ENCODE results near the gene SERINC5.
"Not testable (repeated sequence)": the region's sequence is repeated elsewhere in the genome, so short reads cannot be mapped to it uniquely, and the experiment has no call there.

The SERINC5 gene

DNA sequence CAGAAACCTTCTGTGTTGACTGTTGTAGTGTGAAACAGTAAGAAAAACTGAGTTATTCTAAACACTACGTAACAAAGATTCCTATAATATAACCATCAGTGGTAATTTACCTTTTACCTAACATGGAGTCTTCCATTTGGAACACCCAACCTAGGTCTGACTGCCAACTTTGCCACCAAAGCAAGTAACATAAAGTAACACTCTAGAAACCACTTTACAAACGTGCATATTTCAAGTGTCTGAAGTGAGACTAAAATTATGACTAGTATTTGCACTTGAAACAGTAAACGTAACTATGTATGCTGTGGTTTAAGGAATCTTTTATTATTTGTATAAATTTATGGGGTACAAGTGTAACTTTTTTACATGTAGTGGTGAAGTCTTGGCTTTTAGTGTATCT lies 95.6 kb downstream of the SERINC5 start:
- no peak for DNase-seq

DNA sequence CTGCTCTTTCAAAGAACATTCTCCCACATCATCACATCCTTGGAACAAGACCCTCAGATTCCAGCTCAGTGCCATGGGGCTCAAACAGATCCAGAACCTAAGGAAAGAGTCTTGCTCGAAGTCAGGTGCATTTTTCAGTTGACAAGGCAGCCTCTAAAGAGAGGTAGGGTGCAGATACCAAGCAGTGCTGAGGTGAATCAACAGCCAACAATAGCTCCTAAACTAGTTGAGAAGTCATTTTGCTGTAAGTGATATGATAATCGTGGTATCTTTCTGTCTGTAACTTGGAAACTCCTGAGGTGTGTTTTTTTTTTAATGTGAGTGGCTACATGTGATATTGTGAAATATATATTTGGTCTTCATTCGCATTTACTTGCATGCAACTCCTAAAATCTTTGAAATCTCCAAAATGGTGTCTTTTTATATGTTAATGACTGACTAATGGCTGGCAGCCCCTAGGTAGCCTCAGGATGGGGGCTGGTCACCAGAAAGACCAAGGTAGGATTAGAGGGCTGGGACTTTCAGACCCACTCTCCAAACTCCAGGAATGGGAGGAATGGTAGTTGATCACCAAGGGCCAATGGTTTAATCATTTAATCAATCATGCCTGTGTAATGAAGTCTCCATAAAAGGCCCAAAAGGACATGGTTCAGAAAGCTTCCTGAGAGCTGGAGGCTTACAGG lies 96.6 kb downstream of the SERINC5 start:
- DNase-seq = no peak

GRCh38 chr5:80156156-80156555 lies 99.7 kb downstream of the SERINC5 start:
- no peak for DNase-seq

GRCh38 chr5:80154749-80155148 lies 101.1 kb downstream of the SERINC5 start:
- DNase-seq = no peak

DNA sequence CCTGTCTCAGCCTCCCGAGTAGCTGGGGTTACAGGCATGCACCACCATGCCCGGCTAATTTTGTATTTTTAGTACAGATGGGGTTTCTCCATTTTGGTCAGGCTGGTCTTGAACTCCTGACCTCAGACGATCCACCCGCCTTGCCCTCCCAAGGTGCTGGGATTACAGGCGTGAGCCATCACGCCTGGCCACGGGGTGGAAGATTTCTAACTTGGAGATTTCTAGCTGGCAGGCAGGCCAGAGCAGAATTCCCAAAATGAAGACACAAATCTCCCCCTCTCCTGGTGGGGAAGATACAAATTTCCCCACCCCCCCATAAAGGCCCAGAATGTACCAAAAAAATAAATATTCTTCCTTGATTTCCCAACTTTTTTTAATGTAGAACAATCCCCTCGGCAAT lies 101.6 kb downstream of the SERINC5 start:
- DNase-seq = not testable (repeated sequence)

- DNase-seq = no peak
These were observed 102.2 kb downstream of the SERINC5 start for GRCh38 chr5:80153586-80154126.

DNA sequence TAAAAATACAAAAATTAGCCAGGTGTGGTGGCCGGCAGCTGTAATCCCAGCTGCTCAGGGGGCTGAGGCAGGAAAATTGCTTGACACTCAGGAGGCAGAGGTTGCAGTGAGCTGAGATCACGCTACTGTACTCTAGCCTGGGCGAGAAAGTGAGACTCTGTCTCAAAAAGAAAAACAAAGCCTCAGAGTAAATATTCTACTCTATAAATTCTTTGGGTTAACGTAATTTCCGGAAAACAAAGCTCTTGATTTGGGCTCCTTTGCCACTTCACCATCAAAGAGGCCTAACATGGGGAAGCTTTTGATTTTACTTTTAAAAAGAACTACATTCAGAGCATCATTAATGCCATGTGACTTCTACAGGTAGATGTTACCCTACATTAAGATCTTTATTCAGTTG lies 103.1 kb downstream of the SERINC5 start:
- no peak for DNase-seq

DNA sequence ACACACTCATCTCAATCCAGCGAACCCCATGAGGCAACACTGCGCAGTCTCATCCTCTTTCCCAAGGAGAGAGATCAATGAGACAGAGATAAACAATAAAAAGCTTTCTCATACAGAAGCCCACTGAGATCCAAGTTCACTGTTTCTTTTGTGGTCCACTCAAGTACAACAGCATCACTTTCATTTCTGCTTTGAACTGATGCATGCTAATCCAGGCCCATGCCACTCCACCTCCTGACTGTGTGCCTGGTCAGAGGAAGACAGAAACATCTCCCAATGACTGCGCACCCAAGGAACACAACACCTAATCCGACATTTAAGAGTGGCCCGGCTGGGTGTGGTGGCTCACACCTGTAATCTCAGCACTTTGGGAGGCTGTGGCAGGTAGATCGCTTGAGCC lies 104.0 kb downstream of the SERINC5 start:
- DNase-seq = no peak

- no peak for DNase-seq
These were observed 105.1 kb downstream of the SERINC5 start for GRCh38 chr5:80150731-80151130.

DNA sequence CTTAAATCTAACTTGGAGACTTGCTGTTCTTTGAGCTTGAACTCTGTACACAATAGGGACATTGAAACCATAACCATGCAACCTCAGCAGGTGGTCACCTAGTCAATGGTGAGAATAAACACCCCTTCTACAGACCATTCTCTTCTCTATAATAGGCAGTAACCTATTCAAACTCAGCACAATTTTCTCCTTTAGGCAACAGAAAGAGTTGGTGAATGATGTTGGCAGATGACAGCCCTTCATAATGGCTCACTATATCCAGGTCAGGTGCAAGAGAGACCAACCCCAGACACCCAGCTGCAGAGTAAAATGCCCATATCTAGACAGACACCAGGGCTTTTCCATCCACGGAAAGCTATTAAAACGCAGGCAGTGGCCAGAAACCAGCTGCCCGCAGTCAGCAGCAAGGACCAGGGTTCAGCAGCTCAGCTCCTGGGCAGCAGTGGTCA lies 106.7 kb downstream of the SERINC5 start:
- DNase-seq = no peak

DNA sequence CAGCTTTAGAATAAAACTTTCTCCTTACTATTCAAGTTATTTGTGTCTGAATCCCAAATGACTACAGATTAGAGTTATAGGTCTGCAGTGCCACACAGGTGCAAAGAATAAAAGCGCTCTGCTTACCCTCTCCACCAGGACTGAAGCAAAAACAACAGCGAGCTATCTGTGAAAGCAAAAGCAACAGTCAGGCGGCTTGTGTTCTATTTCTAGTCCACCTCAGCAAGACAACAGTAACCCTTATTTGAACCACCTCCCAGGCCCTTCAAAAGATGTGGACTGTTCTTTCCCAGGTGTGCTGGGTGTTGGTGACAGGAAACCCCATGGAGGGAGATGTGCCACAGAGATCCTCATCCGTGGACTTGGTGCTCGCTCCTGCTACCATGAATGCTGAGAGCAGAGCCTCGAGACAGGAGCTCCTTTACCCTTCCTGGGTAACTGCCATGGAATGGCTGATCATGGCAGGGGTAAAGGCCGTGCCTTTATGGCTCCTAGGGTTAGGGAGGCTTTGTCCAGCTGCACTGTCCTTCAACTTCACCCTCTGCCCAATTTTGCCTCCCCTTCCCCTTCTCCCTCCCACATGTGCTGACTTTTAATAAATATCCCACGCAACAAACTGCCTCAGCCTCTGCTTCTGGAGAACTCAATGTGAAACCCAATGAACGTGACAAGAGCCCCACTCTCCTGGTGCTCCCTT lies 108.6 kb downstream of the SERINC5 start:
- DNase-seq = no peak

DNA sequence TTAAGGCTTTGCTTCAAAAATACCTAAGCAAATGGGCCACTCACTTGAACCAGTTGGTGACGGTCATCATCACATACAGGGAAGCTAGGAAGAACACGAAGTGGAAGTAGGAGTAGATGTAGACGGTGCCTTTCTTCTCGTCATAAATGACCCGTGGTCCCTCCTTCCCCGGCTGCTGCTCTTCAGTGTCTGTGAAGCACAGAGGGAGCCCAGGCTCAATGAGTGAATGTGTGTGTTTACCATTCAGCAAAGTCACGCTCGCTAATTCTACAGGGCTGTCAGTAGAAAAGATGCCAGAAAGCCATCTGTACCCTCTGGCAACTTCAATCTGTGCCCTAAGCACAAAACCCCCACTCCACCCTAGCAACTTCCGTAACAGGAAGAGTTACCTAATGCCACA lies 109.8 kb downstream of the SERINC5 start:
- DNase-seq = no peak

DNA sequence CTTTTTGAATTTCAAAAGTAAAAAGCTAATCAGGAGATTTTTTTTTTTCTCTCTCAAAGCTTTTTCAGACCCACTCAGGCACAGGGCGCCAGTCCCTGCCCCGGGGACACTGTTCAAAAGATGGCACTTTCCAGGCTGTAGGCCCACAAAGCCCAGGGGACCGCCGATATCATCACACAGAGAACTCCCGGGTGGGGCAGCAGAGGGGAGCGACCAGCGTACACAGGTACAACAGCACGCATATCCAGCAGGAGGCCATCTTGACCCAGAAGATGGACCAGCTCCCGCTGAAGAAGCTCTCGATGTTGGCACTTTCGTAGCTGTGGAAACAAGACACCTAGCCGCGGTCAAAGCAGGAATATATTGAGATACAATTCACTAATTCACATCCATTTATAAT lies 112.4 kb downstream of the SERINC5 start:
- DNase-seq = no peak

GRCh38 chr5:80142996-80143395 lies 112.9 kb downstream of the SERINC5 start:
- DNase-seq = no peak

- DNase-seq = no peak
These were observed 114.2 kb downstream of the SERINC5 start for GRCh38 chr5:80141681-80142080.

DNA sequence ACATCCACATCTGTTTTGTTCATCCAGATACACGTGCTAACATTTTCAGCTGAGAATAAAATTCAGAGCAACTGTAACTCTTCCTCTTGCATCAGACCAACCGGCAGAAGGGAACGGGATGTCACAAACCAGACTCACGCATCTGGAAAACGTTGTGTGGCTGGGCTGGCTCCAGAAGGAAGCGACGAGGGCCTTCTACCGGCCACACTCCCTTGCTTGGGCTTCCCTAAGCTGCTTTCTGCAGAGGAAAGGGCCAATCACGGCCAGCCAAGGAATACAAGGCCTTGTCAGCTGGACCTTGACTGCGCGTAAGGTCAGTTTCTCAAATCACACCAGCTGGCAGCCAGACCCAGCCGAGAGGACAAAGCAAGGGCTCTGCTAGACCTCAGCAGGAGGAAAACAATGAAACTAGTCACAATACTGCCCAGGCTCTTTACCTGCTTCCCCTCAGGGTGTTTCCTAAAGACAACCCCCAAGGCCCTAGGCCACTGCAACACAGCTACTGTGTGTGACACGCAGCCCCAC lies 114.6 kb downstream of the SERINC5 start:
- DNase-seq = peak; percentile 86

- no peak for DNase-seq
These were observed 115.4 kb downstream of the SERINC5 start for GRCh38 chr5:80140496-80140895.

DNA sequence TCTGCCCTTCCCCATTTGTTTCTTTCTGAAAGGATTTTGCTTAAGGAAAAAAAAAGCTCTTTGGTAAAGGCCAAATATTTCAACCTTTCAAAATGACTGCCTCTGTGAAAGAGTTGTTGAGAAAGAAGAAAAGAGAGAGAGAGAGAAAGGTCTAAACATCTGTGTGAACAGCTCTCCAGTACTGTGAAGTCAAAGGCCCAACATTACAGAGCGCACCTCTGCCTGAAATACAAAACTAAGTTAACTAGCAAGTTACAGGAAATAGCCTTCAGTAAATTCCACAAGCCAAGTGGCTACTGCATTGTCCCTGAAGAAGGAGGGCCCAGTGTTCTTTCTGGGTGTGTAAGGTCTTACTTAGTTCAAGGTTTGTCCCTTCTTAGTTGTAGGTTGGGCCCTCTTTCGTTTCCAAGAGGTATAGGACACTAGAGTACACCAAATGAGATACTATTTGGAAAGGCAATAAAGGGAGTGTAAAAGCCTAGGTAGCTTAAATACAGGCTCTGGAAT lies 116.3 kb downstream of the SERINC5 start:
- no peak for DNase-seq

DNA sequence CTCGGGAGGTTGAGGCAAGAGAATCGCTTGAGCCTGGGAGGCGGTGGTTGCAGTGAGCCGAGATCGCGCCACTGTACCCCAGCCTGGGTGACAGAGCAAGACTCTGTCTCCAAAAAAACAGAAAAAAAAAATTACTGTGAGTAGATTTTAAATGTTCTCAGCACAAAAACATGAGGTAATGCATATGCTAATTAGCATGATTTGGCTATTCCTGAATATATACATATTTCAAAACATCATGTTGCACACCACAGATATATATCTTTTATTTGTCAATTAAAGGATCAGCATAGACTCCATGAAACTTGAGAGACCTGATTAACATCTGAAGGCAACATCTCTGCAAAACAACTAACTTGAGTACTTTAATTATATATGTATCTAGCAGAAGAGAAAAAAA lies 117.4 kb downstream of the SERINC5 start:
- DNase-seq = no peak

DNA sequence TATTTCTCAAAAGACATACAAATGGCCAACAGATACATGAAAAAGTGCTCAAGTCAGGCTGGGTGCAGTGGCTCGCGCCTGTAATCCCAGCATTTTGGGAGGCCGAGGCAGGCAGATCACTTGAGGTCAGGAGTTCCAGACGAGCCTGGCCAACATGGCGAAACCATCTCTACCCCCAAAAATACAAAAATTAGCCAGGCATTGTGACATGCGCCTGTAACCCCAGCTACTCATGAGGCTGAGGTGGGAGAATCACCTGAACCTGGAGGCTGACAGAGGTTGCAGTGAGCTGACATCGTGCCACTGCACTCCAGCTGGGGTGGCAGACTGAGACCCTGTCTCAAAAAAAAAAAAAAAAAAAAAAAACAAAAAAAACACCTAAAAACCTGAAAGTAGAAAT lies 119.0 kb downstream of the SERINC5 start:
- not testable (repeated sequence) for DNase-seq

GRCh38 chr5:80134876-80135275 lies 121.0 kb downstream of the SERINC5 start:
- no peak for DNase-seq

DNA sequence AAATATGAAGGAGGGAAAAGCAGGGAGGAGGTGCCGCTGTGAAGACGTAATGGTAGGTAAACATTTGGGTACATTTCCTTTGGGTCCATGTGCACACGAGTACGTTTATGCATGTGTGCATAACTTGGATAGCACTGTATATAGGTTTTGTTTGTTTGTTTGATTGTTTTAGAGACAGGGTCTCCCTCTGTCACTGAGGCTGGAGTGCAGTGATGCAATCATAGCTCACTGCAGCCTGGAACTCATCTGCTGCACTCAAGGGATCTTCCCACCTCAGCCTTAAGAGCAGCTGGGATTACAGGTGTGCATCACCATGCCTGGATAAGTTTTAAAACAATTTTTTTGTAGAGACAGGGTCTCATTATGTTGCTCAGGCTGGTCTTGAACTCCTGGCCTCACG lies 126.7 kb downstream of the SERINC5 start:
- no peak for DNase-seq

DNA sequence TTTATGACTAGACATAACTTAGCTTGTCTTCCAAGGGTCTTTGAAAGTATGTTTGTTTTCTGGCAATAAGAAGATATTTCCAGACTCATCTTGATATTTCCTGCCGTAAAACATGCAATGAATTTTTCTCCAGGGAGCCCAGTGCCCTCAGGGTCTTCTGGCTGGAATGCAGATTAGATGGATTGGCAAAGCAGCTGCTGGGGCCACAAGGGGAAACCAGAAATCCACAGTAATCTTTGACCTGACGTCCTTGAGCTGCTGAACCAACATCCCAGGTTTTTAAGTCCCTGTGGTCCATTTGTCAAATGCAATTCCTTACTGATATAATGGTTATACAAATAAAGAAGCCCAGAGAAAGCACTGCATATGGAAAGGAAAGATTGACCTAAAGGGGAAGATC lies 127.7 kb downstream of the SERINC5 start:
- DNase-seq = no peak

DNA sequence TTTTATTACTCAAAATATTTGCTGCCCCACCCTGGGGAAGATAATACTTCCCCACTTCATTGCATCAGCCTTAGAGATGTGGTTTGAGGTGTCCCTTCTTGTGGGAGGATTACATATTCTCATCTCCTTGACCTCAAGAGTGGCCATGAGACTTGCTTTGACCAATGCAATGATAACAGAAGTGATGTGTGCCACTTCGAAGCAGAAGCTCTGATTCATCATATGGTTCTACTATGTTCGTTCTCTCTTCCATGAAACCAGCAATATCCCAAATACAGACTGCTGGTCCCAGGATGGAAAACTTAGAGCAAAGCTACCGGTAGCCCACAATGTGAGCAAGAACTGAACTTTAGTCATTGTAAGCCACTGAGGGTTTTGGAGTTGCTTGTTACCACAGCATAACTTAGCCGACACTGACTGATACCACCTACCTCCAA lies 128.7 kb downstream of the SERINC5 start:
- DNase-seq = no peak

All from left hindlimb (tissue), 1 donor.